Measurements from ENCODE around the gene RCBTB1. TPM values are rescaled to one million over a fixed set of nuclear protein-coding genes. Genes with fewer than 3 reads are reported as not detected.
"Not testable (repeated sequence)": the region's sequence is repeated elsewhere in the genome, so short reads cannot be mapped to it uniquely, and the experiment has no call there.

RCBTB1 gene
- total RNA-seq, 1 experiment from 2014 or later, result 3.6 TPM

GRCh38 chr13:49571299-49572240 is 13.8 kb downstream of the RCBTB1 start:
- H3K4me3 ChIP-seq, result no peak overlapping the region
- DNase-seq, result no peak

GRCh38 chr13:49569993-49570689 is 15.2 kb downstream of the RCBTB1 start:
- DNase-seq, result no peak
- Histone ChIP-seq H3K36me3 (peaks cover 8% of the 10 kb centered on the region), H3K9me3 (no peaks in the 10 kb centered on the region), H3K4me3 (no peak overlapping the region), H3K27me3 (no peaks in the 10 kb centered on the region)

More at GRCh38 chr13:49571299-49572240, 13.8 kb downstream of the RCBTB1 start:
- Histone ChIP-seq H3K27me3 (no peaks in the 10 kb centered on the region), H3K36me3 (peaks cover 4% of the 10 kb centered on the region), H3K9me3 (no peaks in the 10 kb centered on the region)

- H3K4me3 ChIP-seq, result no peak overlapping the region
- no peaks in the 10 kb centered on the region for H3K9me3 ChIP-seq
- H3K27me3 ChIP-seq, result no peaks in the 10 kb centered on the region
- peaks cover 8% of the 10 kb centered on the region for H3K36me3 ChIP-seq
- no peak for DNase-seq
These were observed 17.9 kb downstream of the RCBTB1 start for GRCh38 chr13:49567491-49567890.

- Histone ChIP-seq H3K4me3 (no peak overlapping the region), H3K36me3 (peaks cover 8% of the 10 kb centered on the region), H3K9me3 (no peaks in the 10 kb centered on the region), H3K27me3 (no peaks in the 10 kb centered on the region)
- DNase-seq, result no peak
These were observed 18.9 kb downstream of the RCBTB1 start for GRCh38 chr13:49566461-49566860.

GRCh38 chr13:49565461-49565860 is 19.9 kb downstream of the RCBTB1 start:
- not testable (repeated sequence) for H3K9me3 ChIP-seq, DNase-seq, H3K27me3 ChIP-seq, H3K4me3 ChIP-seq
- H3K36me3 ChIP-seq, result peaks cover 11% of the 10 kb centered on the region

GRCh38 chr13:49563516-49563915 is 21.8 kb downstream of the RCBTB1 start:
- Histone ChIP-seq H3K9me3 (no peaks in the 10 kb centered on the region), H3K4me3 (no peak overlapping the region), H3K36me3 (peaks cover 18% of the 10 kb centered on the region), H3K27me3 (no peaks in the 10 kb centered on the region)
- DNase-seq, result no peak

- Histone ChIP-seq H3K4me3 (no peak overlapping the region), H3K9me3 (no peaks in the 10 kb centered on the region), H3K27me3 (no peaks in the 10 kb centered on the region), H3K36me3 (peaks cover 10% of the 10 kb centered on the region)
- no peak for DNase-seq
These were observed 24.3 kb downstream of the RCBTB1 start for GRCh38 chr13:49561062-49561410.

GRCh38 chr13:49560270-49561061 is 24.9 kb downstream of the RCBTB1 start:
- peak; percentile 16 for DNase-seq
- H3K27me3 ChIP-seq, result no peaks in the 10 kb centered on the region
- no peak overlapping the region for H3K4me3 ChIP-seq
- H3K36me3 ChIP-seq, result peaks cover 10% of the 10 kb centered on the region
- H3K9me3 ChIP-seq, result no peaks in the 10 kb centered on the region

- H3K27me3 ChIP-seq, result no peaks in the 10 kb centered on the region
- H3K4me3 ChIP-seq, result no peak overlapping the region
- no peaks in the 10 kb centered on the region for H3K9me3 ChIP-seq
- no peak for DNase-seq
- H3K36me3 ChIP-seq, result peaks cover 13% of the 10 kb centered on the region
These were observed 26.4 kb downstream of the RCBTB1 start for GRCh38 chr13:49559006-49559405.

- DNase-seq, result no peak
- Histone ChIP-seq H3K9me3 (no peaks in the 10 kb centered on the region), H3K27me3 (no peaks in the 10 kb centered on the region), H3K4me3 (no peak overlapping the region), H3K36me3 (peaks cover 14% of the 10 kb centered on the region)
These were observed 31.0 kb downstream of the RCBTB1 start for GRCh38 chr13:49554387-49554786.

GRCh38 chr13:49553888-49554287 is 31.5 kb downstream of the RCBTB1 start:
- no peak for DNase-seq
- no peaks in the 10 kb centered on the region for H3K9me3 ChIP-seq
- H3K27me3 ChIP-seq, result no peaks in the 10 kb centered on the region
- H3K4me3 ChIP-seq, result no peak overlapping the region
- H3K36me3 ChIP-seq, result peaks cover 10% of the 10 kb centered on the region

- H3K4me3 ChIP-seq, result no peak overlapping the region
- no peaks in the 10 kb centered on the region for H3K9me3 ChIP-seq
- H3K27me3 ChIP-seq, result no peaks in the 10 kb centered on the region
- DNase-seq, result no peak
- peaks cover 11% of the 10 kb centered on the region for H3K36me3 ChIP-seq
These were observed 34.3 kb downstream of the RCBTB1 start for GRCh38 chr13:49550942-49551644.

GRCh38 chr13:49549289-49549688 is 36.1 kb downstream of the RCBTB1 start:
- Histone ChIP-seq H3K4me3 (no peak overlapping the region), H3K36me3 (peaks cover 9% of the 10 kb centered on the region; the same call in 1 of the 2 replicates), H3K9me3 (no peaks in the 10 kb centered on the region), H3K27me3 (no peaks in the 10 kb centered on the region)
- DNase-seq, result no peak

GRCh38 chr13:49546561-49546960 is 38.8 kb downstream of the RCBTB1 start:
- H3K27me3 ChIP-seq, result no peaks in the 10 kb centered on the region
- no peaks in the 10 kb centered on the region for H3K9me3 ChIP-seq
- H3K4me3 ChIP-seq, result no peak overlapping the region
- H3K36me3 ChIP-seq, result peaks cover 14% of the 10 kb centered on the region
- DNase-seq, result no peak

GRCh38 chr13:49545661-49546060 is 39.7 kb downstream of the RCBTB1 start:
- Histone ChIP-seq H3K9me3 (no peaks in the 10 kb centered on the region), H3K36me3 (peaks cover 16% of the 10 kb centered on the region), H3K27me3 (no peaks in the 10 kb centered on the region), H3K4me3 (no peak overlapping the region)
- no peak for DNase-seq

- Histone ChIP-seq H3K9me3 (no peaks in the 10 kb centered on the region), H3K27me3 (no peaks in the 10 kb centered on the region), H3K36me3 (peaks cover 23% of the 10 kb centered on the region), H3K4me3 (no peak overlapping the region)
- DNase-seq, result no peak
These were observed 41.7 kb downstream of the RCBTB1 start for GRCh38 chr13:49543656-49544055.
